Measurements from ENCODE around the gene CSH1.
"Not testable (repeated sequence)": the region's sequence is repeated elsewhere in the genome, so short reads cannot be mapped to it uniquely, and the experiment has no call there.

The CSH1 gene

DNA sequence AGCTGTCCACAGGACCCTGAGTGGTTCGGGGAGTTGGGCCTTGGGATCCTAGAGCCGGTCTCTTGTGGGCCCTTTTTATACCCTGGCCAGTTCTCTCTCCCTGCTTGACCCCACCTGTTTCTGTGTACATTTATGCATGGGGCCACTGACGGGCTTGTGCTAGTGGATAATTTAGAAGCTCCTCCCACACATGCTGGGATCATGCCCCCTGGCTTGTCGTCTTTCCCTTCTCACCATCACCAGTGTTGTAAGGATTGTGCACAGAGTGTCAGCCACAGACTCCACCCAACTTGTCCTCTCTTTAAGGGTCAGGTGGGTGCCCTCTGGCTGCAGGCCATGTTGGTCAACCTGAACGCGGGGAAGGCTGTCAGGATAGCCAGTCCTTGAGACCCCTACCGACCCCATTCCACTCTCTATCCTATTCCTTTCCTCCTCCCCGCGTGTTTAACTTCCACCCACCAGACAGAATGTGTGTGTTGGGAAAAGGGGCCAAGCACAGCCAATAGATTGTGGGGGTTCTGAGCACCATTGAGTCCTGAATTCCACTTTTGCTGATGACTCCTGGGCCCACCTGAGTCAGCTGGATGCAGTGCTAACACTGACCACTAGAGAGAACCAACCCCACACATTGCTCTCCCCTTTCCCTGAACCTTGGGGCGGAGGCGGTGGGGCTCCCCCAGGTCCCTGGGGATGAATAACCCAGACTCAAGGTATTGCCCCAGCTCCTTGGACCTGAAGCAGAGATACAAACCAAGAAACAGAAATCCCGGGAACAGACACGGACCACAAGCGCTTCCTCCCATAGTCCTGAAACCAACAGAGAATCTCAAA is at the start of gene CSH1:
Gene CSH1 (minus strand): TSS at position 51 of the 831 bp plus-strand sequence. CDS start 63 bp downstream, outside the sequence.
- DNase-seq (ENCODE audit: extremely low read depth in 1 of 2, low read depth in 1 of 2), result not testable (repeated sequence)

DNA sequence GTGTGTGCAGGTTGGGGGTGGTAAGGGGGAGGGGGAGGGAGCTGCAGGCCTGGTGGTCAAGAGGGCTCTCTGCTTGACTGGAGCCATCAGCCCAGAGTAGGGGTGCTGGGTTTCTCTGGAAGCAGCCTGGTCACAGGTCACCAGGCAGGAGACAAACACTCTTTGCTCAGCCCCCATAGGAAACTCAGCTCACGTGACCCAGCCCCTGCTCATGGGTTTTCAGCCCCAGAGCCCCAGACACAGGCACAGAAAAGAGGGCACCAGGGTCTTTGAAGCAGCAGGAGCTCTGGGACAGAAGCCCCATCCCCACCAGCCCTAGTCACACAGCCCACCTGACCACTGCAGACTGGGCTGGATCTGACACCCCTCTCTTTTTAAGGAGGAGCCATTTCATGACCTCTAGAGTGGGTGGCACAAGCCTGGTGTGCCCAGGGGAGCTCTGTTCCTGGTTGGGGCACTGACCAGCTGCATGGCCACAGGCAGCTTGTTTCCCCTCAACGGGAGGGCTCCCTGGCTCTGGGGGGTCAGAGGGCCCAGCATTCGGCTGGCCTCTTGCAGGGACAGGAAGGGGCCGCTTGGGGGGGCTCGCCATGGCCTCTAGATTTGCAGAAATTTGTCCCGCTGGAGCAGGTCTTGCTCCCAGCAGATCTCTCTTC is 49.5 kb upstream of the CSH1 start:
- DNase-seq (ENCODE audit: extremely low read depth in 1 of 2, low read depth in 1 of 2), result no peak

DNA sequence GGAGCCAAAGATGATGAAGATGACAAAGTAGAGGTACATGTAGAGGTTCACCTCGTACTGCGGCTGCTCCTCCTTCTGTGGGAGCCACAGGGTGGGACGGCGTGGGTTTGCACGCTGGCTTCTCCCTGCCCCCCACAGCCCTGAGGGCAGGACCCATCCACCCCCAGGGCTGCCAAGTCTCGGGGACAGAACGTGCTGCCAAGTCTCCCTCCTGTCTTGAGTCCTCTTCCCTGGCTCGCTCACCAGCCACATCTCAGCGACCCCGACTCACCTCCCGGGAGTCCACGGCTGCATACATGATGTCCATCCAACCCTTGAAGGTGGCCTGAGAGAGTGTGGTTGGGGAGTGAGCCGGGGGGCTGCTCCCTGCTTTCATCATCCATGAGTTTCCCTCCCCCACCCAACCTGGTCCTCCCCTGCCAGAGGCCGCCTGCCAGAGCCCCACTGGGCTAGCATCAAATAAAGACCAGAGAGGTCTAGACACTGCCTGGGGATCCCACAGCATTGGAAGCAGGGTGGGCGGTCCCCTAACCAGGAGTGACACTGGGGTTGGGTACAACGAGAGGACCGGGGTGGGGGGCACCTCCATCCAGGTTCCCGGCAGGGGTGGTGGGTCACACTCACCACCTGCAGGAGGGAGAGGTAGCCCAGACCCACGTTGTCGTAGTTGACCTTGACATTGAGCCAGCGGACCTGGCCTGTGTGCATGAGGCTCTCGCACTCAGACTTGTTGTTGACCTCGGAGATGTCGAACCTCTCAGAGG is 48.5 kb upstream of the CSH1 start:
- DNase-seq (ENCODE audit: extremely low read depth in 1 of 2, low read depth in 1 of 2), result no peak

DNA sequence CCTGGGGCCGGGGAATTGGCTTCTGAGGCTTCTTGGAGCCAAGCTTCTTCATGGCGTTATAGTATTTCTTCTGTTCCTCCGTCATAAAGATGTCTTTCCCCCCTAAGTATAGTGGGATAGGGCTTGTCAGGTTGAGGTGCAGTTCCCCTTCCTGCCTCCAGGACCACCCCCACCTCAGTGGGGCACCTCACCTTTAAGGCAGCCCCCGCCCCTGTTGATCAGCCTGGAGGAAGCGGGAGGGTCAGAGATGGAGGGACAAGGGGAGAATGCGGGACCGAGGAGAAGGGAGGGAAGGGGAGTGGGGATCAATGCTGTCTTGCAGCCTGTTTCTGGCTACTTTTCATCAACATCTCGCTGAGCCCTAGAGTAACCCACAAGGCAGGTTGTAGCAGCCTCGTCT is 47.4 kb upstream of the CSH1 start:
- no peak for DNase-seq (ENCODE audit: extremely low read depth in 1 of 2, low read depth in 1 of 2)

DNA sequence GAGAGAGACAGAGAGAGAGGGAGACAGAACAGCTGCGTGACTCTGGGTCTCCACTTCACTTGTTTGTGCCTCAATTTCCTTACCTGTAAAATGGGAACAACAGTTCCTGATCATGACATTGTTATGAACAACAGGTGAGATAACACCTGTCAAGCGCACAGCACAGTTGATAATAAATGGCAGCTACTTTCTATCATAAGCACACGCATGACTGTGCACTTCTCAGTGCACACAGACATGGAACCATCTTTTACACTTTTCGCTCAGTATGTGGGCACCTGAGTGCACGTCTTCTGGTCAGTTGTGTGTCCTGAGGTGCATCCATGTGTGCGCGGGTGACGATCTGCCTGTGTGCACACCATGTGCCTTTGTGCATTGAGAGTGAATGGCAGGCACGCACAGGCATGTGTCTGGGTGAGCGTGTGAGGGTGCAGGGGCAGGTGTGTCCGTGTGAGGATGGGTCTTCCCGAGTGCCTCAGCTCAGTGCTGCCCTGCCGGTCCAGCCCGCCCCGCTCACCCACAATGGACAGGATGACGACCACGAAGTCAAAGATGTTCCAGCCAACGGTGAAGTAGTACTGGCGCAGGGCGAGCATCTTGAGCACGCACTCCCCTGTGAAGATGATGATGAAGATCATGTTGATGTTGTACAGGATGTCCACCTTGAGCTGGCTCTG is 46.1 kb upstream of the CSH1 start:
- no peak for DNase-seq (ENCODE audit: extremely low read depth in 1 of 2, low read depth in 1 of 2)

DNA sequence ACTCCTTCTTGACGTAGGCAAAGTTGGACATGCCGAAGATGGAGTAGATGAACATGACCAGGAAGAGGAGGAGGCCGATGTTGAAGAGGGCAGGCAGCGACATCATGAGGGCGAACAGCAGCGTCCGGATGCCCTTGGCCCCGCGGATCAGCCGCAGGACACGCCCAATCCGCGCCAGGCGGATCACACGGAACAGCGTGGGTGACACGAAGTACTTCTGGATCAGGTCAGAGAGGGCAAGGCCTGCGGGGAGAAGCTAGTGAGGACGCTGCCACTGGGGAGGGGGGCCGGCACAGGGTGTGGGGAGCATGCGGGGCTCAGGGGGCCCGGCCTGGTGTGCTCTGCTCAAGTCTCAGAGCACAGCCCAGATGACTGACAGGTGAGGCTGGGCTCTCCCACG is 45.4 kb upstream of the CSH1 start:
- DNase-seq (ENCODE audit: extremely low read depth in 1 of 2, low read depth in 1 of 2), result no peak

DNA sequence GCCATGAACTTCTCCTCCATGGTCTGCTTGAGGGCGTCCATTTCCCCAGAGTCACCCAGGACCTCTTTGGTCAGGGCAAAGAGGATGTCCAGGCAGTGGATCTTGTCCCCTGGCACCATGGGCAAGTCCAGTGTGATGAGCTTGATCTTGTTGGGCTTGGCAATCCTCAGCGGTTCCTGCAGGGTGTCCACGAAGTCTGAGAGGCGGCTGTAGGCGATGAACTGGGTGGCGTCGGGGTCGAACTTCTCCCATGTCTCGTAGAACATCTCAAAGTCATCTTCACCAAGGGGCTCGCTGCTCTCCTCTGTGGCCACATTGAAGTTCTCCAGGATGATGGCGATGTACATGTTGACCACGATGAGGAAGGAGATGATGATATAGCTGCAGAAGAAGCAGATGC is 44.8 kb upstream of the CSH1 start:
- no peak for DNase-seq (ENCODE audit: extremely low read depth in 1 of 2, low read depth in 1 of 2)

DNA sequence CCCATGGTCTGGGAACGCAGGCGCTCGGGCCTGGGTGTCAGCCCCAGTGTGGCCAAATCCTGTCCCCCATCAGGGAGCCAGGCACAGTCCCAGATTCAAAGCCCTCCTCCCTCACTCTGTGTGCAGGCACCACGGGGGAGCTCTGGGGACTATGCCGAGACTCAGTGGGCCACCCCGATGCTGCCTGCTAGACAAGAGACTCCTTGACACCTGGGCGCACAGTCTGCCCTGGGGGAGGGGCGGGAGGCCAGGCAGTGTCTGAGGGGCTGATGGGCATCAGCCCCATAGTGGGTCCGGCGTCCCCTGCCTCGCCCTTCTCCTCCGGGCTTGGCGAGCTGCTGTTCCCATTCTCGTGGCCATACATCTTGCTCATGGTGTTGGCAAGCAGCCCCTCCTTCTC is 44.2 kb upstream of the CSH1 start:
- no peak for DNase-seq (ENCODE audit: extremely low read depth in 1 of 2, low read depth in 1 of 2)

DNA sequence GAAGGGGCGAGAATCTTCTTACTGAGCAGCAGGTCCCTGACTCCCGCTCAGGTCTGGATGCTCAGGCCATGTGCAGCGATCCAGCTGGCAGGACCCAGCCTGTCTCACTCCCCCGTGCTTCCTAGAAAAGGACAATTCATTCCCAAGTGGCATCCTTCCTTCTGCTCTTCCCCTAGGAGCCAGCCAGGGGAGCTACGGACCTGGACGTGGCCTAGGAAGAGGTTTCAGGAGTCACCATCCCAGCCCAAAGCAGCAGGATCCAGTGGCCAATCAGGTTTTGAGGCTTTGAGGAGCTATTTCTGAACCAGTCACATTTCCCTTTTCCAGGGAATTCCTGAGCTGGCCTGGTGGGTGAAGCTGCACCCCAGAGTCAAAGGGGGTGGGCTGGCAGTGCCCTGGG is 43.5 kb upstream of the CSH1 start:
- no peak for DNase-seq (ENCODE audit: extremely low read depth in 1 of 2, low read depth in 1 of 2)

DNA sequence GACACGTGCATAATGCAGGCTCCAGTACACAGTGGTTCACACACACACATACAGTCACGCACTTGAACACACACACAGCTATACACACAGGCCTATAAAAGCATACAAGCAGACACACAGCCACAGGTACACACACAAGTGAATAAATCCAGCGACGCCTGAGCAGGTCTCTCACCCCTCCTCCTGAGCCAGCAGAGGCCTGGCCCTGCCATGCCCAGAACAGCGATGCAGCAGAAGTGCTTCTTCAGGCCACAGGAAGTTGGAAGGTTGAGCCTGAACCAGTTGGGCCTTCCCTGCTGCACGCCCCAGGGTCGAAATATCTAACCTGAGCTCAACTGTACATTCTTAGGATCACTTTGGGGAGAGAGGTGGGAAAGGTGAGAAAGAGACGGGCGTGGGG is 43.0 kb upstream of the CSH1 start:
- no peak for DNase-seq (ENCODE audit: extremely low read depth in 1 of 2, low read depth in 1 of 2)

DNA sequence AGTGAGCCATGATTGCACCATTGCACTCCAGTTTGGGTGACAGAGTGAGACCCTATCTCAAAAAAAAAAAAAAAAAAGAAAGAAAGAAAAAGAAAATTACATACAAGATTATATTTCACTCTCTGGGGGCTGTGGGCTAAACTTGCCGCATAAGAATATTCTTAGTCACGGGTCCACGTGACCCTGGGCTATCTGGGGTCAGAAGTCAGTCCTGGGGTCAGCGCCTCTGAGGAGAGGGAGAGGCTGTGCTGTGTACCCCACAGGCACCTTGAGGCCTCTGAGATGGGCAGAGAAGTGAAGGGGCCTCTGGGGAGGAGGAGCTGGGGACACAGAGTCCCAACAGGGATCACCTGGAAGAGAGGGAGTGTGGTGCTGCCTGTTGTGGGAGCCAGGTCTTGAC is 41.5 kb upstream of the CSH1 start:
- no peak for DNase-seq (ENCODE audit: extremely low read depth in 1 of 2, low read depth in 1 of 2)

DNA sequence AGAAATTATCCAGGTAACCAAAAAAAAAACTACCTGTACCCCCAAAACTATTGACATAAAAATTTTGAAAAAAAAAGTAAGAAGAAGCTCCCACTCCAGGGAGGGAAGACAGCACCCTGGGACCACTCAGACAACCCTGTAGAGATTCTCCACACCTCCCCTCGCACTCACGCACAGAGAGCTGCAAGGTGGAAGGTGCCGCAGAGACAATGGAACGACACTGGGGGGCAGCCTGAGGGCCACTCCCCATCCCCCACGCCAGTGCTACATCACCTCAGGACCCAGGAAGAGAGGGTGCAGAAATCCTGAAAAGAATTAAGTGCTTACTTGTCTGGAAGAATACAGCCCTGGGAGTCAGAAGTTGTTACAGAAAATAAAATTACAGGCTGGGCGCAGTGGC is 40.9 kb upstream of the CSH1 start:
- DNase-seq (ENCODE audit: extremely low read depth in 1 of 2, low read depth in 1 of 2), result no peak

DNA sequence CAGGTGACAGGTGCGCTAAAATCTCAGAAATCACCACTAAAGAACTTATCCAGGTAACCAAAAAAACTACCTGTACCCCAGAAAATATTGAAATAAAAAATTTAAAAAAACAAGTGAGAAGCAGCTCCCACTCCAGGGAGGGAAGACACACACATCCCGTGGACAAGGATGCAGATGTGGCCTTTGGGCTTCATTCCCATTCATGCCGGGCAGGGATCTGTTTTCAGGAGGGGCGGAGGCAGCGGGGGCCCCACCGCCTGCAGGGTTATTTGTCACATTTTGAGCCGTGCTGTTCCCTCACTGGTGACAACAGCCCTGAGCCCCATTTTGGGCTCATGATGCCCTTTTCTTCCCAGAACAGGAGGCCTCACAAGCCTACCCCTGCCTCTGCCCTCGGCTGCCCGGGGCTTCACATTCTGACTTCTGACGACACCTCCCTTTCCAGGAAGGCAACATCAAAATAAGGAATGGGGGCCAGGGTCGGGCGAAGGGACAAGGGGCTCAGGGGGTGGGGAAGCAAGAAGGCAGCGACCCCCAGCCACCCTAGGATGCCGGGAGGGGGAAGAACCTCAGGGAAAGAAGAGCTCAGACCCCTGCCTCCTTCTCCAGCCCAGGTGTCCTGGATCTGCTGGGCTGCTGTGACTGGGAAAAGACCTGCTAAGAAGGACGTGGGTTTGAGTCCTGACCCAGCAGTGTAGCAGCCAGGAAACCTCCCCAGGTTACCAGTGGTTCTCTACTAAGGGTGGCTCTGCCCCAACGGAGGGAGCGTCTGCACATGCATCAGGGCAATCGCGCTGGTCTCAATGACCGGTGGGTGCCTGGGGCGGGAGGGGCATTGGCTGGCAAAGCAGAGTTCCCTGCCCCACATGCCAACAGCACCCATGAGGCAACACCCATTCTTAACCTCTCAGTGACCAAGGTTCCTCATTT is 38.1 kb upstream of the CSH1 start:
- no peak for DNase-seq (ENCODE audit: extremely low read depth in 1 of 2, low read depth in 1 of 2)

DNA sequence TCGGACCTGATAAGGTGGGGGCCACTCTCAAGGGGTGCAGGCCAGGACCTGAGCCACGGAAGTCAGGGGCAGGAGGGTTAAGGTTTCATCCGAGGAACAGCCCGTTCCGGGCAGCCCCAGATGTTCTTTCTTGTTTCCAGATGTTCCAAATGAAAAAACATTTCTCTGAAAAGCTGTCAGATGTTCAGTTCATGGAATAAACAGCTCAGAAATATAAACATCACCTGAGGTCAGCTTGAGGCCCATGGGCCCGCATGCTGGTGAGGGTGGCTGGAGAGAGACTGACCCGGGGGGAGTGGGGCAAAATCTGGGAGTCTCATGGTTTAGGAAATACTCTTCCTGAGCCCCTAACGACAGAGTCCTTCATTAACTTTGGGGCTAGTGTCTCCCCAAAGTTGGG is 37.2 kb upstream of the CSH1 start:
- no peak for DNase-seq (ENCODE audit: extremely low read depth in 1 of 2, low read depth in 1 of 2)

DNA sequence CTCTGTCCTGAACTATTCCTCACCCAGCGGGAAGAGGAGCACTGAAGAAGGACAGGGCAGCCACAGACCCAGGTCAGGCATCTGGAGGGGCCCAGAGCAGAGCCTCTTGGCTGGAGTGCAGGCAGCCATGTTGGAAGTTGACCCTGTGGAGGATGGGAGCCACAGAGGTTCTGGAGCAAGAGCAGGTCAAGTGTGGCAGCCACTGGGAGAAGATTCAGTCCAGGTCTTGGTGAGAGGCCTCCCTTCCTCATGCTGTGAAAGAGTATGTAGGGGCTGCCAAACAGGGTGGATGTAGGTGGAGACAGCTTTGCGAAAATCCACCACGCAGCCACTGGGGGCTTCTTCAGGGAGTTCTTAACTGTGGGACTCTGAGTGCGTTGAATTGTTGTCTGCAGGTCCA is 36.3 kb upstream of the CSH1 start:
- DNase-seq (ENCODE audit: extremely low read depth in 1 of 2, low read depth in 1 of 2), result no peak

DNA sequence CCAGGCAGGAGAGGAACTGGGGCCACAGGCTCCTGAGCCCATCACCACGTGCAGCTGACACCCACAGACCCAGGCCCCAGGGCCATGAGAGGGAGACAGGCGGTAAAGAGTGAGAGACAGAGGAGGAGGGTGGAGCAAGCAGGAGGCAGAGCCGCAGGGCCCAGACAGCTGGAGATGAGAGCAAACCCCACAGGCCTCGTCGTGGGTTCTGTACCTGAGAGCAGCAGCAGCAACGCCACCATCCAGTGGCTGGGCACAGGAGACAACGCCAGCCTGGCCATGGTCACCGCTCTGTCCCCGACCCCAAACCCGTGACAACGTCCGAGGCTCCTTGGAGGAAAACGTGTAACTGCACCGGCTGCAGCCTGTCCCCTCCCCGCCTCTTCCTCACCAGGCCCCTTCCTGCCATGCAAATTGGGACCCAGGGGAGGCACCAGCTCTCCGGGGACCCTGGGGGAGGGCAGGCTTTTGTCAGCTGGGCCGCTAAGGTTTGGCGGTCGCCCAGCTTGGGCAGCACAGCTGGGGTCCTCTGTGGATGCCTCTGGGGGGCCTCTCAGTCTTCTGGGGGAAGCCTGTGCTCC is 35.7 kb upstream of the CSH1 start, which contains the start of gene CD79B:
Gene CD79B (minus strand): TSS at position 351 of the 581 bp plus-strand sequence. CDS start 70 bp downstream, at position 281.
- DNase-seq (ENCODE audit: extremely low read depth in 1 of 2, low read depth in 1 of 2), result no peak

DNA sequence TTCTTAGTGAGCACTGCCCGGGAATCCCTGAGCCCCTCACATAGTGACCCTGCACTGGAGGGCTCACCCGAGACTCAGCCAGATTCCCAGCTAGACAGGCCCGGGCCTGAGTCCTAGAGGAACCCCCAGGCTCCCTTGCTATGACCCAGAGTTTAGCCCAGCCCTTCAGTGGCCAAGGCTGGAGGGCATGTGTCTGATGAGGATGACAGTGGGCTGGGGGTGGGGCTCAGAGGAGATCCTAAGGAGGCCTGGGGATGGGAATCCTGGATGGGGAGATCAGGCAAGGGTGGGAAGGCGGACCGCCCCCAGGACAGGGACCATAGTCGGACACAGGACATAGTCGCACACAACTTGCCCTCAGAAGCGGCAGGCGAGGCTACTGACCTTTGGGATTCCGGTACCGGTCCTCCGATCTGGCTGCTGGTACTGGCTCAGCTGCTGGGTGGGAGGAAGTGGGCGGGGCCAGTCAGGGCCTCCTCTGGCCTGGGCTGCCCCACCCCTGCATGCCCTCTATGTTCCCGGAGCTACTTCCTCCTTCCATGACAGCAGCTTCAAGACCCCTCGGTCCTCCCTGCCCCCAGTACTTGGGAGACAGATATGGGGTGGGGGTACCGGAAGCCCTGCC is 34.7 kb upstream of the CSH1 start:
- peak; percentile 18 to 53 for DNase-seq (ENCODE audit: extremely low read depth in 1 of 2, low read depth in 1 of 2)

DNA sequence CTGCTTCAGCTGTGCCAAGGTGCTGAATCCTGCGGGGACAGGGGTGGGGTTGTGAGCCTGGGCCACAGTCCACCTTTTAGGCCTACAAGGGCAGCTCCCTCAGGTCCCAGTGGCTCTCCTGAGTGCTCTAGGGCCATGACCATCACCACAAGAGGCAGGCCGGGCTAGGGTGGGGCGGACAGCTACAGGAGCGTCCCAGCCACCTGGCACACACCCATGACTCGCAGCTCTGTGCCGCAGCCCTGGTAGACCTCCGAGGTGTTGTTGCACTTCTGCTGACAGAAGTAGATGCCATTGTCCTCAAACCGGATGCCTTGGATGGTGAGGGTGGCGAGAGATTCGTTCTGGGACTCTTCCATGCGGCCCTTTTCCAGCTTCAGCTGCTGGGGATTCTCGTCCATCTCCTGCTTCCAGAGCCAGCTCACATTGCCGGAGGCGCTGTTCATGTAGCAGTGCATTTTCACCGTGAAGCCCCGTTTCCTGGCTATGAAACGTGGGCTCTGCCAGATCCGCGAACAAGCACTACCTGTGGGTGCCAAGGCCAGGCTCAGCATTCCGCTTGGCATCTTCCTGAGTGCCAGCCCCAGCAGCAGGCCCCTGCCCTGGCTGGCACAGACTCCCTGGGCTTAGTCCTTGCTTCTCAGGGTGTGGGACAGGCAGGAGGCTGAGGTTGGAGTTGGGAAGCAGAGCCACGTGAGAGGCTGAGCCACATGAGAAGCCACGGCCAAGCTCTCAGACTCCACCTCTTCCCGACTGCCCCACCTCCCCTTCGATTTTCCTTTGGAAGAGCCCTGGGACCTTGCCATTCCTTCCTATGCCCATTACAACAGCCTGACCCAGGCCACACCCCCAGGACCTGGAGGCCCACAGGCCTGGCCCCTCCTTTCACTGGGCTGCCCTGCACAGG is 33.7 kb upstream of the CSH1 start:
- DNase-seq (ENCODE audit: extremely low read depth in 1 of 2, low read depth in 1 of 2), result no peak

Measured in stimulated activated CD8-positive, alpha-beta memory T cell treated with anti-CD3 and anti-CD28 coated beads, Interleukin-7, amount 100 ng/mL, for 48 hours (primary cell).